Activated naive CD4-positive, alpha-beta T cell treated with anti-CD3 and anti-CD28 coated beads for 36 hours (primary cell): ENCODE measurements around the gene SDK1. TPM values are rescaled to one million over a fixed set of nuclear protein-coding genes. Genes with fewer than 3 reads are reported as not detected.

Experiments used
- CTCF ChIA-PET: fragments of 350-600 bp; sonication (Branson Sonifier 250); formaldehyde crosslinking; loops from one replicate; lab custom pipeline; 2021; ENCODE audit warnings: antibody characterized with exemption; lab: Charles Lee
- DNase-seq: peaks from one replicate; pipeline ENCODE4 v3.0.0-alpha.2; 2020
- H3K27ac Mint-ChIP-seq: one replicate; pipeline ENCODE4 v1.8.0; 2021; ENCODE audit warnings: mild to moderate bottlenecking, mixed read lengths
- H3K27me3 Mint-ChIP-seq: one replicate; pipeline ENCODE4 v1.8.0; 2021; ENCODE audit warnings: low read depth, mixed read lengths
- H3K36me3 Mint-ChIP-seq: one replicate; pipeline ENCODE4 v1.8.0; 2021; ENCODE audit warnings: low read depth, mixed read lengths
- H3K4me1 Mint-ChIP-seq: one replicate; pipeline ENCODE4 v1.8.0; 2021; ENCODE audit warnings: low read depth, mixed read lengths
- H3K4me3 Mint-ChIP-seq: one replicate; pipeline ENCODE4 v1.8.0; 2021; ENCODE audit warnings: mild to moderate bottlenecking, moderate library complexity, mixed read lengths
- H3K9me3 Mint-ChIP-seq: one replicate; pipeline ENCODE4 v1.8.0; 2021; ENCODE audit warnings: mixed read lengths
- intact Hi-C: fragments of 100-400 bp; cut with micrococcal nuclease; formaldehyde crosslinking; loops from one replicate; pipeline ENCODE4 v1.15.1; 2023
- total RNA-seq, 2 experiments: library from RNA; stranded (reverse); gene quantifications; one replicate each; pipeline ENCODE4 v1.2.3, GENCODE V29; 2021

The SDK1 gene
- total RNA-seq, 2 experiments from 2014 or later = 1.3 to 2.0 TPM

DNA sequence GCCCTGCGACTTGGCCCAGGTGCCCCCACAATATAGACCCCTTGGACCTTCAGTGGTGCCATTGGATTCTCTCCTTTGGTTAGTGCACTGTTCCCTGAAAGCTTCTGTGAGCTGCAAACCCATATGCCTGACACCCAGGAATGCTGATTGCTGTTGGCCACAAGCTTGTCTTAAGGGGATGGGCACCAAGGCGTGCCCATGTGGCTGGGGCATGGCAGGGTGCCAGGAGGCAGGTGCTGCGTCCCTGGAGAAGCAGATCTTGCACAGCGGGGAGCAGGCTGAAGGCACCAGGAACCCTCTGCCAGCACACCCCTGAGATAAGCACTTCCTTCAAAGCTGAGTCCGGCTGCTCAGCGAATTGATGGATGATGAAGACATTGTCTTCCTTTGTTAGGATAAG is 411.8 kb downstream of the SDK1 start:
- no peaks in the 10 kb centered on the region for H3K36me3 Mint-ChIP-seq
- peaks cover 8% of the 10 kb centered on the region for H3K4me1 Mint-ChIP-seq
- intact Hi-C loops = no loop called here
- CTCF ChIA-PET = interaction anchor here (0.6 kb wide), 1 partner anchor 492 kb away, joined by 4 read pairs; no protein-coding TSS in a partner anchor
- H3K27ac Mint-ChIP-seq = no peak overlapping the region
- H3K4me3 Mint-ChIP-seq = no peak overlapping the region
- H3K27me3 Mint-ChIP-seq = no peaks in the 10 kb centered on the region
- DNase-seq = no peak
- peaks cover 8% of the 10 kb centered on the region for H3K9me3 Mint-ChIP-seq

DNA sequence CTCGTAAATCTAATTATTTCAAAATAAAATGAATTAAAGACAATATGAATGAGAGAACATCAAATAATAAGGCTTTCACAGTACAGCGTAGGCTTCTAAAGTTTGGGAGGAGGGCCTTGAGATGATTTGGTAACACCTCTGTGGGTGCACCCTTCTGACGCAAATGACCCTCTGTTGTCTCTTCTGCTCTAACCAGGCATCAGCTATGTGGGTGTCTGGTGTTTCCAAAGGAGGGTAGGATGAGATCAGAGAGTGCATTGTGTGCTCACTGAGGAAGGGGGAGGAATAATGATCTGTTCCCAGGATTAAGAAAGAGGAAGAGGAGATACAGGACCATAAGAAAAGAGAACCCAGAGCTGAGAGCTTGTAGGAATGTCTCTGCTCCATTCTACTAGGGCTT is 420.4 kb downstream of the SDK1 start:
- Mint-ChIP-seq H3K9me3 (no peaks in the 10 kb centered on the region), H3K4me1 (no peaks in the 10 kb centered on the region), H3K4me3 (no peak overlapping the region), H3K27me3 (no peaks in the 10 kb centered on the region), H3K27ac (no peak overlapping the region), H3K36me3 (no peaks in the 10 kb centered on the region)
- CTCF ChIA-PET = interaction anchor here (1.0 kb wide), 1 partner anchor 12 kb away, joined by 3 read pairs; no protein-coding TSS in a partner anchor
- DNase-seq = no peak
- intact Hi-C loops = no loop called here

DNA sequence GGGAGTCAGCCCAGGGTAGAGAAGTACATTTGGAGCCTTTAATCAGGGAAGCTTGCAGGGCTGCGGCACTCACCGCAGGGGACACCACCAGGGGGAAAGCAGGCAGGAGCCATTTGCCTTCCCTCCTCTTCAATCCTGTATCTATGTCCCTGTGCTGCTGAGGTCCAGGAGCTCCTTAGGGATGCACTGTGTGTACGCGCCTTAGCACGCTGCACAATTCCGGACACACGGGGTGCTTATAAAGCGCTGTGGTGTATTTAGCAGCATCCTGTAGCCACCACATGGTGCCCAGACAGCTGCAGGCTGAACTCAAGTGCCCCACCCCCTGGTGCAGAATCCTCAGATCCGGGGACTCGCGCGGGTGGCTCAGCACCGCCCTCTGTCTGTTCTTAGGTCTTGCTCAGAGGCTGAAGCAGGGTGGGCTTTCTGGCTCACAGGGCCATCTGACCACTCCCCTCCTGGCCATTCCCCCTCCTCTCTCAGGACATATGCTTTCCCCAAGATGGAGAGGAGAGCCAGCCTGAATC is 421.4 kb downstream of the SDK1 start:
- intact Hi-C loops = no loop called here
- Mint-ChIP-seq H3K4me1 (no peaks in the 10 kb centered on the region), H3K27me3 (no peaks in the 10 kb centered on the region), H3K27ac (no peak overlapping the region), H3K4me3 (no peak overlapping the region), H3K36me3 (no peaks in the 10 kb centered on the region), H3K9me3 (no peaks in the 10 kb centered on the region)
- peak; percentile 45 for DNase-seq
- CTCF ChIA-PET = no interaction called here

GRCh38 chr7:3725155-3726059 is 424.4 kb downstream of the SDK1 start:
- Mint-ChIP-seq H3K27me3 (no peaks in the 10 kb centered on the region), H3K36me3 (no peaks in the 10 kb centered on the region), H3K4me3 (no peak overlapping the region), H3K27ac (no peak overlapping the region), H3K4me1 (no peaks in the 10 kb centered on the region), H3K9me3 (no peaks in the 10 kb centered on the region)
- no peak for DNase-seq
- intact Hi-C loops = no loop called here
- CTCF ChIA-PET = no interaction called here

DNA sequence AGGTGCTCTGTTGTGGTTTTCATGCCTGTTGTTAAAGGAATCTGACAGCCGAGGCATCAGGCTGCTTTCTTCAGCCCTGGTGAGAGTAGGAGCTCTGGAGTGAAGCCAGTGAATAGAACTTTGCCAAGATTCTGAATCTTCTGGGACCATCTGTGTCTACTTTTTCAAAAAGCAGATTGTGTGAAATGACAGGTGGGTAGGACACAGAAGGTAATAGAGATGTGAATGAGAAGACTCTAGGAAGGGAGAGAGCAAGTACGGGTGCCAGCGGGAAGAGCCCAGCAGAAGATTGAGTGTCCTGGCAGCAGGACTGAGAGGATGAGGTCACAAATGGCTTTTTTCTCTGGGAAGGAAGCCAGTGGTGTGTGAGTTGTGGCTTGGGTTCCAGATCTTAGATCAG is 429.2 kb downstream of the SDK1 start:
- Mint-ChIP-seq H3K36me3 (no peaks in the 10 kb centered on the region), H3K27me3 (no peaks in the 10 kb centered on the region)
- intact Hi-C loops = no loop called here

DNA sequence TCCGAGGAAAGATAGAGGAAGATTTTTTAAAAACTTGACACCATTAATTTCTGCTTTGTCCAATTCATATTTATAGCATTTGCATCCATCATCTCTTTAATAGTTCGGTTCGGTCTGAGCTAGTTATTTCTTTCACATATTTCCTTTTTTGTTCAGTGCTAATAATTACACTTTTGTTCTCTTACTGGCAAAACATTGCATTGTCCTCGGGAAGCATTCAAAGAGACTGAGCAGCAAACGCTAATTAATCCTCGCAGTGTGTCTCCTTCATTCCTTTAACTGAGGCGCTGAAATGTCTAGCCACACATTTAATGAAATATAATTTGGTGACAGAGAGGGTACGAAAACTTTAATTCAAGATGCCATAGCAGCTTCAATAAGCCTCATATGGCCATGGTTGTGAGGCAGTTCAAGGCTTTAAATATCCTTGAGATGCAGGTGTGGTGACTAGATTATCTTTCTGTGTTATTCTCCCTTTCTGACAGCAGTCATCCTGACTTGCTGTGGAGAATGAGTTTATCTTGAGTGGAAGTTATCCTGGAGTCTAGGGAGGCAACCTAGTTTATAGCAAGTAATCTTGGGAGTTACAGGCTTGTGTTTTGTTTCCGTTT is 431.4 kb downstream of the SDK1 start:
- DNase-seq = no peak
- H3K4me1 Mint-ChIP-seq = no peaks in the 10 kb centered on the region
- H3K9me3 Mint-ChIP-seq = no peaks in the 10 kb centered on the region
- intact Hi-C loops = no loop called here
- H3K27ac Mint-ChIP-seq = no peak overlapping the region
- H3K36me3 Mint-ChIP-seq = no peaks in the 10 kb centered on the region
- no peaks in the 10 kb centered on the region for H3K27me3 Mint-ChIP-seq
- CTCF ChIA-PET = interaction anchor here (0.6 kb wide), 1 partner anchor 55 kb away, joined by 4 read pairs; no protein-coding TSS in a partner anchor
- no peak overlapping the region for H3K4me3 Mint-ChIP-seq

More for the DNA sequence above, 429.2 kb downstream of the SDK1 start:
- CTCF ChIA-PET = no interaction called here
- H3K27ac Mint-ChIP-seq = no peak overlapping the region
- no peaks in the 10 kb centered on the region for H3K4me1 Mint-ChIP-seq
- DNase-seq = no peak
- H3K4me3 Mint-ChIP-seq = no peak overlapping the region
- H3K9me3 Mint-ChIP-seq = no peaks in the 10 kb centered on the region

GRCh38 chr7:3733541-3734140 is 432.6 kb downstream of the SDK1 start:
- H3K4me1 Mint-ChIP-seq = no peaks in the 10 kb centered on the region
- H3K9me3 Mint-ChIP-seq = peaks cover 2% of the 10 kb centered on the region
- no peaks in the 10 kb centered on the region for H3K27me3 Mint-ChIP-seq
- no peak overlapping the region for H3K27ac Mint-ChIP-seq
- DNase-seq = no peak
- intact Hi-C loops = no loop called here
- no peak overlapping the region for H3K4me3 Mint-ChIP-seq
- CTCF ChIA-PET = interaction anchor here (0.7 kb wide), 1 partner anchor 12 kb away, joined by 3 read pairs; no protein-coding TSS in a partner anchor
- no peaks in the 10 kb centered on the region for H3K36me3 Mint-ChIP-seq

- Mint-ChIP-seq H3K36me3 (peaks cover 2% of the 10 kb centered on the region), H3K4me3 (no peak overlapping the region), H3K4me1 (no peaks in the 10 kb centered on the region), H3K27ac (no peak overlapping the region), H3K27me3 (peaks cover 1% of the 10 kb centered on the region), H3K9me3 (peaks cover 11% of the 10 kb centered on the region)
- CTCF ChIA-PET = no interaction called here
- no peak for DNase-seq
- intact Hi-C loops = no loop called here
Observed at GRCh38 chr7:3738964-3739363, 437.9 kb downstream of the SDK1 start.

DNA sequence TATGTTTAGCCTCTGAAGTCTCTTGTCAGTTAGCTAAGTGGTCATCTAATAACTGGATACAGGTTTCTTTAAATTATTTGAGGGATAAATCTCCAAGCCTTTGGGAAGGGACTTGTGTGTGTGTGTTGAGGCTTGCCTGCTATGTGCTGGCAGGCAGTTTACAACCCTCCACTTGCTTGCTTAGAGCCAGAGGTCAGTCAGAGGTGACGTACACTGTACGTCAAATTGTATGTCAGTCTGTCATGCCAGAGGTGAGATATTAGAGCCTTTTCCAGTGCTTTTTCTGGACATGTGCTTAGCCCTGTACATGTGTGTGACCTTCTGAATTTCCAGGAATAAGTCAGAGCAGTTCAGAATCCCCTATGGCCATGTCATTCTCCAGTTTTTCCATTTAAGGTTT is 438.9 kb downstream of the SDK1 start:
- CTCF ChIA-PET = no interaction called here
- H3K9me3 Mint-ChIP-seq = peaks cover 11% of the 10 kb centered on the region
- intact Hi-C loops = no loop called here
- H3K4me3 Mint-ChIP-seq = no peak overlapping the region
- peaks cover 2% of the 10 kb centered on the region for H3K36me3 Mint-ChIP-seq
- DNase-seq = no peak
- H3K27me3 Mint-ChIP-seq = peaks cover 1% of the 10 kb centered on the region
- no peaks in the 10 kb centered on the region for H3K4me1 Mint-ChIP-seq
- H3K27ac Mint-ChIP-seq = no peak overlapping the region

GRCh38 chr7:3747467-3747866 is 446.4 kb downstream of the SDK1 start:
- H3K9me3 Mint-ChIP-seq = no peaks in the 10 kb centered on the region
- intact Hi-C loops = no loop called here
- DNase-seq = no peak
- H3K36me3 Mint-ChIP-seq = no peaks in the 10 kb centered on the region
- H3K27me3 Mint-ChIP-seq = no peaks in the 10 kb centered on the region
- CTCF ChIA-PET = no interaction called here
- H3K4me3 Mint-ChIP-seq = no peak overlapping the region
- H3K27ac Mint-ChIP-seq = no peak overlapping the region
- no peaks in the 10 kb centered on the region for H3K4me1 Mint-ChIP-seq

GRCh38 chr7:3748389-3748788 is 447.3 kb downstream of the SDK1 start:
- DNase-seq = no peak
- Mint-ChIP-seq H3K36me3 (no peaks in the 10 kb centered on the region), H3K4me1 (no peaks in the 10 kb centered on the region), H3K27me3 (no peaks in the 10 kb centered on the region), H3K9me3 (no peaks in the 10 kb centered on the region), H3K27ac (no peak overlapping the region), H3K4me3 (no peak overlapping the region)
- intact Hi-C loops = no loop called here
- CTCF ChIA-PET = no interaction called here

DNA sequence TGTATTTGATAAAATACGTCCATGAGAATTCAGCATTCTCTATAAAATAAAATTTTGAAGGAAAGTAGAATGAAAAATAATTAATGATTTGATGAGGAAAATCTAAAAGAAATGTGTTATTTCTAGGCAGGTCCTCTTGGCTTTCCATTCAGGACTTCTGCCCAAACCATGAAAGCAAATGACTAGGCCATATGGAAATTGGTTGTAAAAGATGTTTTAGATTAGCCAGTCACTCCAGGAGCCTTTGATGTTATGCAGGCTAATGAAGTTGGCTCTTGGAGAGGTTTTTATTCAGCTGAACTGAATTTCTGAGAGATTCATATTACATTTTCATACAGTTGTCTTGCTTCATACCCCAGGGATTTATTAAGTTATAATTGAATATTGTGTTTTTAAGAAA is 452.8 kb downstream of the SDK1 start:
- Mint-ChIP-seq H3K27ac (no peak overlapping the region), H3K27me3 (no peaks in the 10 kb centered on the region)
- CTCF ChIA-PET = no interaction called here

More for the DNA sequence above, 452.8 kb downstream of the SDK1 start:
- no peaks in the 10 kb centered on the region for H3K36me3 Mint-ChIP-seq
- no peak for DNase-seq
- intact Hi-C loops = no loop called here
- H3K4me1 Mint-ChIP-seq = no peaks in the 10 kb centered on the region
- H3K4me3 Mint-ChIP-seq = no peak overlapping the region
- H3K9me3 Mint-ChIP-seq = no peaks in the 10 kb centered on the region
